ENCODE data around the gene HOXA3.

DNA sequence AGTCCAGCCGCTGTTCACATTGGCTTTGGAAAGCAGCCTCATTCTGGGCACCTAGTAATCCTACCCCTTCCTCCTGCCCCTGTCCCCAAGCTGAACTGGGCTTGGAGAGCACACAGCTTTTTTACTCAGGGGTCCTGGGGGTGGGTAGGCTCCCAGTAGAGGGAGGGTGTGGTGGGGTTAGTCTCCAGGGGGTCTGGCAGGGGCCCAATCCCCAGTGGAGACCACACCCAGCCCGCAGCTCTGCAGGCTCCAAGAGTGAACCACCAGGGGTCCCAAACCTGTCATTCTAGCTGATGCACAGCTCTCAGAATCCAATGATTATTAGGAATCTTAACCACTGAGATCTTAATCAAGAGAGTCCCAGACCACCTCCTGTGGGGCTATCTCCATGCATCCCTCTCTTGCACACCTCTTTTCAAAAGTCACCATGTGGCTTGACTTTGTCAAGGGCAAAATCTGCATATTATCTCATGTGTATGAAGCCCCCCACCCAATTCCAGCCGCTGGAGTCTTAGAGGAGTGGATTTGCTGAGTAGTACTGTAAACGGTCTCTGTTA, 30.0 kb upstream of the HOXA3 start:
- TF ChIP-seq CTCF (IDR thresholded peaks at IDR 0.05): no peak
- TF ChIP-seq EZH2 (IDR thresholded peaks at IDR 0.05): no peak

Measured in neural progenitor cell (in vitro differentiated cells).